HG02763 (cell line): ENCODE results near the gene IL23R.
"Not testable (repeated sequence)": the region's sequence is repeated elsewhere in the genome, so short reads cannot be mapped to it uniquely, and the experiment has no call there.

Source experiments
- ATAC-seq: cut with Tn5 transposase; IDR thresholded peaks from one replicate; pipeline ENCODE4 v1.9.1; 2021; ENCODE audit warnings: mild to moderate bottlenecking, moderate library complexity; ENCODE audit not compliant: unreplicated experiment

IL23R gene, protein sequence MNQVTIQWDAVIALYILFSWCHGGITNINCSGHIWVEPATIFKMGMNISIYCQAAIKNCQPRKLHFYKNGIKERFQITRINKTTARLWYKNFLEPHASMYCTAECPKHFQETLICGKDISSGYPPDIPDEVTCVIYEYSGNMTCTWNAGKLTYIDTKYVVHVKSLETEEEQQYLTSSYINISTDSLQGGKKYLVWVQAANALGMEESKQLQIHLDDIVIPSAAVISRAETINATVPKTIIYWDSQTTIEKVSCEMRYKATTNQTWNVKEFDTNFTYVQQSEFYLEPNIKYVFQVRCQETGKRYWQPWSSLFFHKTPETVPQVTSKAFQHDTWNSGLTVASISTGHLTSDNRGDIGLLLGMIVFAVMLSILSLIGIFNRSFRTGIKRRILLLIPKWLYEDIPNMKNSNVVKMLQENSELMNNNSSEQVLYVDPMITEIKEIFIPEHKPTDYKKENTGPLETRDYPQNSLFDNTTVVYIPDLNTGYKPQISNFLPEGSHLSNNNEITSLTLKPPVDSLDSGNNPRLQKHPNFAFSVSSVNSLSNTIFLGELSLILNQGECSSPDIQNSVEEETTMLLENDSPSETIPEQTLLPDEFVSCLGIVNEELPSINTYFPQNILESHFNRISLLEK

DNA sequence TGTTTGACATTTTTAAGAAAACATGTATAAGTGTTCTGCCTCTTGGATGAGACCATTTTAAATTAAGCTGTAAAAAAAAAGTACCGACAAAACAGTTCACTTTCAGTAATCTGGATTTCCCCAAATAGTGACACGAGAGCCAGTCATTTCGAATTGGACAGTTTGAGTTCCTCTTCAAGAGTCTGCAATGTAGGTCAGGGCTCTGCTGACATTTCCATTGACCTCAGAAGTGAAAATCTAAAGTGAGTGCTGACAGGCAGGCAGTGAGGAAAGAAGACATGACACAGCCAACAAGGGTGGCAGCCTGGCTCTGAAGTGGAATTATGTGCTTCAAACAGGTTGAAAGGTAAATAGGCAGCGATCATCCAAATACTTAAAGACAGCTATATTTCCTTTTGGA, at the start of gene IL23R:
TSS of gene IL23R (plus strand) at position 259 of the 400 bp plus-strand sequence. CDS start 1,667 bp downstream, outside the sequence.
- peak; percentile 86 for ATAC-seq

DNA sequence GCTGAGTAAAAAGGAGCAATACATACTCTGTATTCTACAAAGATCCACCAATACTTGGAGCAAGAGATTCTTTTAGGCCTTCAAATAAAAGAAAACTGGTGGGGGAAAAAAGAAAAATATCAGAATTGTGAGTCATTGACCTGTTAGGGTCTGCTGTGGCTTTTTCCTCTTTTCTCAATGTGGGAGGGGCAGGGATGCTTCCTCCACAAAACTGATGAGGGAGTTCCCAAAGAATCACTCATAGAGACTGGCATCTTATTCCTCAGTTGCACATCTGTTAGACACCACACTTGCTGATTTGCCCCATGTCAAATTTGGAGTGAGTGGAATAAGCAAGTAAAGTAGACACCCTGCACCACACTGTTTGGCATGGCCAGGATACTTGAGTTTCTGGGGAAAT, 48.1 kb upstream of the IL23R start:
- no peak for ATAC-seq

DNA sequence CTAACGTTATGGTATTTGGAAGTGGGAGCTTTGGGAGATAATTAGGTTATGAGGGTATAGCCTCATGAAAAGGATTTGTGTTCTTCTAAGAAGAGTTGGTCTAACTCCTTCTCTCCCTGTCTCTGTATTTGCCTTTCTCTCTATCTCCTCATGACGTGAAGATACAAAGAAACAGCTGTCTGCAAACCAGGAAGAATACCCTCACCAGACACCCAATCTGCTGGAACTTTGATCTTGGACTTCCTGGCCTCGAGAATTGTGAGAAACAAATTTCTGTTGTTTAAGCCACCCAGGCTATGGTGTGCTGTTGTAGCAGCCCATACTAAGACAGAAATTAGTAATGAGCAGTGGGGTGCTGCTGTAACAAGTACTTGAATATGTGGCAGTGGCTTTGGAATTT, 47.6 kb upstream of the IL23R start:
- ATAC-seq, result no peak

DNA sequence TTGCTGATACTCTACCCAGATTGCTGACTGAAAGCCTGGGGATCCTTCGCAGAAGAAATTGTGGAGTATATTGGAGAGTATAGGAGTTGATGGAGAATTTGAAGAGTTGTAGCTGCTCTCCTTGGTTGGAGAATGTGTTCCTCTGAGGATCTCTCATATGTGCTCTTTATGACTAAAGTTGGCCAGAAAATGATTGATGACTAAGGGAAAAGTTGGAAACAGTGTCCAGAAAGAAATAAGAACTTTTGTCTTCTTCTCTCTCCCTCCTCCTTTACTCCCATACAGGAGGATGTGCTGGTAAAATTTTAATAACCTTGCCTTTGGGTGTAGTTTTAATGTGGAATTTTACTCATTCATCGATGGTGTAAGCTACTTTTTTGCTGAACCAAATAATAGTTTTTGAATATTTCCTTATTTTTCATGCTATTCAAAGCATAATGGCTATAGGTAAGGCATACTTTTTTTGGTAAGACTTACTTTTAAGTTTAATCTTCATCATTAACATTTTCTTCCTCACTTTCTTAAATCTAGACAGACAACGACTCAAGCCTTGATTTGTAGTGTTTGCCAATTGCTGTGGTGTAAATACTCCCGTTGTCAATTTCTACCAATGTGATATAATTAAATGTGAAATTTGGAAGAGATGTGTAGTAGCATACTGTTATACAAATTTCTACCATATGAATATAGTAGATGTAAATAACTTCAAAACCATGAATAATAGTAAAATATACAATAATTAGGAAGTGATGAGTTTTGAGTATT, 45.2 kb upstream of the IL23R start:
- no peak for ATAC-seq

DNA sequence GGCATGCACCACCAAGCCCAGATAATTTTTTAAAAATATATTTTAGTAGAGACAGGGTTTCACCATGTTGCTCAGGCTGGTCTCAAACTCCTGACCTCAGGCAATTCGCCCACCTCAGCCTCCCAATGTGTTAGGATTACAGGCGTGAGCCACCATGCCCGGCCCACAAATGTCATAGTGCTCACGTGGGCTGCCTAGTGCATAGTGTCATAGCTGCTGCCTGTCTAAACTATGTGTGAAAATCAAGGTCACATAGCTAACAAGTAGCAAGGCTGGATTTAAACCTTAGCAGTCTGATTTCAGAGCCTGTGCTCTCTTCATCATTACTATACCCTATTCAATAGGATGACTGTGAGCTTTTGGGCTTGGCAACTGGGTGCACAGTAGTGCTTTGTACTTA, 41.8 kb upstream of the IL23R start:
- ATAC-seq, result no peak

DNA sequence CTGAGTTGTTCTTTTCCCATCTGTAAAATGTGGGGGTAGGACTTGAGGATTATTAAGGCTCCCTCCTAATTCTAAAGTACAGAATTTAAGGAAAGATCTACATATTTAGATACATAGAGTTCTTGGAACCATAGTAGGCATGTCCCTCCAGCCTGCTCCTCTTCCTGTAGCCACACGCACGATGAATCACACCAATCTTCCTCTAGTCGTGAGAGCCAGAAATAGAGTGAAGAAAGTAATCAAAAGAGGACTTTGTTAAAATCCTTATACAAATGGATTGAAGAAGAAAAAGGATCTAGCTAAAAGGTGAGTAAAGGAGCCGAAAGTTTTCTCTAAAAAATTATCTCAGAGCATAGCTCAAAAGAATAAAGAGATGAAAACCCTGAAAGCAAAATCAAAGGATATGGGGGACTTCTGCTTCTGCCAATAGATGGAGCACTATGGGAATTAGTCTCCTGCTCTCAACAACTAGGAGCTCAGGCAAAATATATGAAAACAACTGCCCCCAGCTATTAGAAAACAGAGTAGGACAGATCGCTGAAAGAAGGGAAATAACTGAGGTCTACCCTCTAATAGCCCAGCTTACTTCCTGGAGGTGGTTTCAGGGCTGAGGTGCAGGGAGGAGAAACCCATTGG, 40.0 kb upstream of the IL23R start:
- ATAC-seq, result no peak

DNA sequence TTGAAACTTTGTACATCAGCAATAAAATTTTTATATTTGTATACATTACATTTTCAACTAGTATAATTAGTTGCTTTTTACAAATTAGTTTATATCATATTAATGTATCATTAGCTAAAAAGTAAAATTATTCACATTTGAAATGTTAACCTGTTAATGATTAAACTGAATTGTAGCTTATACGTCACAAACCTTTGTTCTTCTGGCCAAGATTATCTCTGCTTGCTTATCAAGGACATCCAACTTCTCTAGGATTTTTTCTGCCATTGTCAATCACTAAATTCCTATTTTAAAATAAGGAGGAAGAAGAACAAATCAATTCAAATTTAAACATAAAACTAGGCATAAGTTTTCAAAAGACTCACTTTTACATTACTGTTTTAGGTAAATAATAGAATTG, 39.3 kb upstream of the IL23R start:
- ATAC-seq, result no peak

DNA sequence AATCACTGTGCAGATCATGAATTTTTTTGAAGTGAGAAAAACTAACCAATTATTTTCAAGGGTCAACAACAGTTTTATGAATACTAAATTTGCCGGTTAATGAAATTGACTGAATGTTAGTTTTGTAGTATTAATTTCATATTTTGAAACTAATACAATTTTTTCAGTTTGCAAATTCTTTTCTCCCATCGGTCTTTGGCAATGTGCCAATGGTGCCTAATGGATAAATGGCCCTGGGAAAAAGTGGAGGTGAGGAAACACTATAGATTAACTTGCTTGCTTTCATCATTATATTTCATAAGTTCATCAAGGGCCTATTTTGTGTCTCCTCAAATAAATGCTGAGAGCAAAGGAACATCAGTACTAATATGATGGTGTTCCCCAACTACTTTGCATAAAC, 35.6 kb upstream of the IL23R start:
- no peak for ATAC-seq

DNA sequence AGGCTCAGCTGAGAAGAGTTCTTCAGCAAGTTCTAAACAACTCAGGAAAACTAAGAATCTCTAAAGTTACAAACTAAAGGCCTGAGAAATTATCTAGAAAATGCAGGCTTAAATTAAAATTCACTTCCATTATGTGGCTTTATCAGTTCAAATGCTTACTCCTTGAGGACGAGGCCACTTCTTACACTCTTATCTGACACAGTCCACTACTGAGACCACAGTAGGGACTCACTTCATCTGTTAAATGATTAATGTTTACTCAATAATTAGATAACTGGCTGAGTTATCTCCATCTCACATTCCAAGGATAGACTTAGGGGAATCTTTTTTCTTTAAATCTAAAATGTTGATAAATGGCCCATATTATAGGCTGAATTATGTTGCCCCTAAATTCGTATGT, 33.1 kb upstream of the IL23R start:
- no peak for ATAC-seq

DNA sequence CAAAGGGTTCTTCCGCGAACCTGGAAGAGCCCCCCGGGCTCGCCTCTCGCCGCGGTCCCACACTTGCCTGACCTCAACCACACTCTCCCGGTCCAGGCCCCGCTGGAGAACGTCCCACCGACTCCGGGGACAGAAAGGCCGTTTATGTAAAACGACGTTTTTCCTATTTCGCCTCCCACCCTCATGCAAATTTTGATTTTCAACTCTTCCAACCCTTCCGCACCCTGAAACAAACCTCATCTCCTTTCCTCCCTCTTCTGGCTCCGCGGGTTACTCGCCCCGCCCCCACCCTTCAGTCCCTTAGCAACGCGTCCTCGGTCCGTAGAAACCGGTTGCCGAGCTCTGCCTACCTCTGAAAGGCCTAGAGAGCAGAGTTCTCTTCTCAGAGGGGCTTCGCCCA, 31.6 kb upstream of the IL23R start, which contains the start of gene C1orf141:
TSS of gene C1orf141 (minus strand) at position 276 of the 400 bp plus-strand sequence. CDS start 7,730 bp downstream, outside the sequence.
- ATAC-seq, result no peak

DNA sequence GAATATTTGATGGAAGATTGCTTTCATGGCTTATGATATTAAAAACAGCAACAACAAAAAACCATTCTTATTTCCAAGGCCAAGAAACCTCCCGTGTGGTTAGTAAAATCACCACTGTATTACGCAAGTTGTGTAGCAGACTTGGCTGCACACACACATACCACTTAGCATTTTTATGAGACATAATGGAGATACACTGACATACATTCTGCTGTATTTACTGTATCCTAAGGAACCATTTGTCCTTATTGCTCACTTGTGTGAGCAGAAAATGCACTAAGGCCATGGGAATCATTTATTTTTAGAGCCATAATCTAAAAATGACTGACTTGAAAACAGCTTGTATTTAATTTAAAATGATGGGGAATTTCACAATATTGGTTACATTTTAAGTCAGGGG, 30.9 kb upstream of the IL23R start:
- no peak for ATAC-seq

DNA sequence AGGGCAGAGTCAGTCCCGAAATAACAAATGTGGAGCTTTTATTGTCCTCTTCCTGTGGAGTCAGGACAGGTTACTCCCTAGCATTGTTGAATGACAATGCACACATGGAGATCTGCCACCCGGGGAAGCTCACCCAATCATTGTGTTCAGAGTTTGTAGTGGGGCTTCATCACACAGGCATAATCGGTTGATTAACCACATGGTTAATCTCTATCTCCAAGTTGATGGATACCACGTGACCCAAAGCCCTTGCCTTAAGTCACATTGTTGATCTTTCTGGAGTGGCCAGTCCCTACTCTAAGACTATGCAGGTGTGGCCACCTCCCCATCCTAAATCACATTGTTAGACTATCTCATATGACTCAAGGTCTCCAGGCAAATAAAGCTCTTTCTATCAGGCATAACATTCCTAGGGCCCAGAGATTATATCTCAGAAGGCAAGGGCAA, 28.9 kb upstream of the IL23R start:
- no peak for ATAC-seq

DNA sequence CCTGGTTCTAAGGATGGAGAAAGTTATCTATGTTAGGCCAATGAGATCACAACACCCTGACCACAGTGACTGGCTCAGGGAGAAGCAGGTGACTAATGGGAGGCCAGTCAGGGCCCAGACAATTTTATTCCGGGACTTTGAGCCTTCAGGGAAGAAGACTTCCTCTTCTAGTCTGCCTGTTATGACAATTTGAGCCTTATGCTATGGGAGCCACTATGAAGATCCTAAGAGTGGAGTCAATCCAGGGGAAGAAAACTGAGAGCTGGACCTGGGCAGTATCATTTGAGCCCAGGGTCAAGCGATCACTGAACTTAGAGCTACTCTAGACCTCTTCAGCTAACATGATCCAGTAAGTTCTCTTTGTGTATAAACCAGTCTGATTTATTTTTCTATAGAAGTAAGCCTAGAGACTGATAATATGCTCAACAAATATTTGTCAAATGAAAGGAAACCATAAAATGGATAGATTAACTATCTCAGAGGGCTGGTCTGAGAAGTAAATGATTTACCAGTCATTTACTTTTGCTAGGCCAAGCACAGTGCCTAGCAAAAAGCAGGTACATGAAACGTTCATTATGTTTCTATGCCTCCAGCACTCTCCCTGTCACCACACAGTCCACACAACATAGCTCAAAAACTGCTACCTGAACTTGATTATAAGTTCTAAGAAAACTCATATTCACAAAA, 27.3 kb upstream of the IL23R start:
- ATAC-seq, result no peak

DNA sequence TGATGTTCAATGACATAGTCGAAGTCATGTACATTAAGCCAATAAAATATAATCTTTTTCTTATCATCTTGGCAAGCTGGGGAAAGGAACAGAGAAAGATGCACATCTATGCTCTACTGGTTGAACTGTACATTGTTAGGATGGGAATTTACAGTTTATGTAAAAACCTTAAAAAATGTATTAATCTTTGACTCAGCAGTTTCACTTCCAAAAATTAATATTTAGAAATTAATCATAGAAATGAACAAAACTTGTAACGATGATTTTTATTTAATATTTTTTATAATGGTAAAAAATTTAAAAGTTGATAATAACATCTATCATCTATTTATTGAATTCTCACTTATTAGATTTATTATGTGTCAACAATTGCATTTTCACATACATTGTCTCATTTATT, 25.8 kb upstream of the IL23R start:
- no peak for ATAC-seq

DNA sequence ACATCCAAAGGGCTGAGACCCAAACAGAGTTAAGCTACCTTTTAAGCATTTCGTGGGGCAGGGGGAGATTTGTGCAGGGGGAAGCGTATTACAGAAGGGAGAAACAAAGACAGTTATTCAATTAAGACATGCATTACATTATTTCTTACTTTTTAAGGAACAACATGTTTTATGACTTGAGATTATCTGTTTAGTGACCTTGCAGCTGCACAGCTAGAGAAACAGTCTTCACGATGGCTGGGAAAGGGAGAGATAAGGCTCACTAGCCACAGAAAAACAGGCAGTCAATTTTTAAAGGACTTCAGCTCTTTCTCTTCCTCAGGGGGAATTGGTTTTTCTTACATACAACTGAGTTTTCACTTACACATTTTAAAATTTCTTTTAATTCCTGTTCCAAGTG, 24.4 kb upstream of the IL23R start:
- not testable (repeated sequence) for ATAC-seq

DNA sequence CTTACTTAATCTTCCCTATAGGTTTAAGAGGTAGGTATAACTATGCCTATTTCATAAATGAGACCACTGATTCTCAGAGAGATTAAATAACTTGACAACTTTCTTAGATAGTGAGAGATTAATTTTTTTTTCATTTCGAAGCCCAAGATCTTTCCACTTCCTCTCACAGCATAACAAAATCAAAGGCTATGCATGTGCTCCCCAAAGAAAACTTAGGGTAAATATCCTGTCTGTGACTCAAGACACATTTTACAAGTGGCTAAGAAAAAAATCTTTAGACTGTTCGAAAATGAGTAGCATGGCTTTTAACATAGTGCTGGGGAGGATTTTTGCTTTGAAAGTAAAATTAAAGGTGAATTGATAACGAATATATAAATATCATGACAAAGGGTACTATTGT, 23.3 kb upstream of the IL23R start:
- no peak for ATAC-seq

DNA sequence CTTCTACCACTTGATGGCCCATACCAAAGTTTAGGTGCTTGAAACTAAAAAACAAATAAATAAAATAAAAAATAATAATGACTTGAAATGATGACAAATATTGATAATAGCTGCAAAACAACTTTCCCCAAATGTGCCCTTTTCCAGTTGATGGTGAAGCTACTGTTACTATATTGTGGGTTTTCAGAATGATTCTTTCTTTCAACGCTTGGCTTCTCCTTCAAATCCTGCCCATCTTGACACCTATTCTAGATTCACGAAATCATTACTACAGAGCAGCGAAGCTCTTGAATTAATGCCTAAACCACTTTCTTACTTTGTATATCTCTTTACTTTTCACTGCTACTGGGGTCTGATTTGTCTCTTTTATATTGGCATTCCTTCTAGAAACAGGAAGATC, 22.3 kb upstream of the IL23R start:
- no peak for ATAC-seq

DNA sequence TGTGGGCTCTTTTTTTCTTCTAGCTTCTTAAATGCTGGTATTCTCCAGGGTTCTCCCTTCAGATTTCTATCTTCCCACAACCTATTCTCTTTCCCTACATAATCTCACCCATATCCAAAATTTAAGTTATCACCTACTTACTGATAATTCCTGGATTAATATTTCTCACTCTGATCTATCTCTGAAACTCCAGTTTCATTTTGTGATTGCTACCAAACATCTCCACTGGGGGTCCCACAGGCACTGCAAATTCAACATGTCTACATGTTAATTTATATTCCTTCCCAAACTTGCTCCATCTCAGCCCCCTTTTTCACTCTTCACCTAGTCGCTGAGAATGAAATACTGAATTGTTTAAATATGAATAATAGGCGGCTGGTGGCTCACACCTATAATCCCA, 21.6 kb upstream of the IL23R start:
- ATAC-seq, result no peak

DNA sequence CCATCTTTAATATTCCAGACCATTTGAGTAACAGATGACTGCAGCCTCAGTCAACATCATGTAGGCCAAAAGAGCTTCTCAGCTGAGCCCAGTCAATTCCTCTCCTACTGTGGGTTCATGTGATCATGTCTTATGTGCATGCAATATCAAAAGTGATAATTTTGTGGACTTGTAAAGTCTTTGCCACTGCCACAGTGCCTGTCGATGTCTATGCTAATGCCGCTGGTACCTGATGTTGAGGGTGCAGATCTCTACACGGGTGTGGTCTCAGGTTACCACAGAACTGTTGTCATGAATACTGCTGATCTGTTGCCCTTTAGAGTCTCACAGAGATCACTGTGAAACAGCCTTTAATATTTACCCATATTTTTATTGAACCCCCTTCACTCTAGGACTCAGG, 20.2 kb upstream of the IL23R start:
- no peak for ATAC-seq

DNA sequence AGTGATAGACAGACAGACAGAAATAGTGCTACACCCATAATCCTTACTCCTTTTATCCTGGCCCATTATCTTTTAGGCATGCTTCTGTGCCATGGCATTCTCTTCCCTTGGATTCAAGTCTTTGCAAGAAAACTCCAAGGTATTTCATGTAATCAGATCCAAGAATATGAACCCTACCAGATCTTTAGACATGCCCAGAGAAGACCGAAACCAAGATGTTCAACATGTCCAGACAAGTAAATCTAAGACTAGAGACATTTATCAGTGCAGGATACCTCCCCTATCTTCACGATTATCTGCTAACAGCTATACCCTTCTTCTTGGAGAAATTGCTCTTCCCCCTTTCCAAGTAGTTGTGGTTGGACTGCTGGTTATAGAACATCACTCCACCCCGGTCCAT, 19.7 kb upstream of the IL23R start:
- no peak for ATAC-seq

DNA sequence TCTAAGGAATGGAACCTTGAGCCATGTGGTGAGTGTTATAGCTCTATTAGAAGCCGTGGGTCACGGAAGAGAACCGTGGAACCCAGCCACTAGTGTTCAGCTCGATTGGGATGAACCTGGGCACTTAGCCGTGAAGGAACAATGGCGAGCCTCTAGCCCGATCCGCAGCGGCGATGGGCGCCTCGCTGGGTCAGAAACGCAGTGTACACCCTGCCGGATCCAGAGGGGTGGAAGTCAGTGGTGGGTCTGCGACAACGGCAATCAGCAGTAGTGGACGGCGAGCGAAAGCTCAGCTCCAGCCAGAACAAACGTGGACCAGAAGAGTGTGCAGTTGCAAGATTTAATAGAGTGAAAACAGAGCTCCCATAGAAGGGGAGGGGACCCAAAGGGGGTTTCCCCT, 18.3 kb upstream of the IL23R start:
- not testable (repeated sequence) for ATAC-seq
